K562 (cell line): ENCODE measurements around the gene SV2C. TPM values are rescaled to one million over a fixed set of nuclear protein-coding genes. Genes with fewer than 3 reads are reported as not detected.
A peak's percentile ranks its signal among the peaks of the same experiment; 100 is the strongest.

ENCODE experiments used
- CTCF ChIP-seq, 3 experiments: IDR thresholded peaks in 2 of 3; conservative IDR thresholded peaks in 1 of 3; 2 replicates each; pipeline ENCODE4 v1.5.1; 2011 to 2012; ENCODE audit warnings: low read length in 3 of 3, mild to moderate bottlenecking in 3 of 3, control low read depth in 2 of 3, improper control_type of control experiment in 1 of 3, inconsistent platforms in 1 of 3, low read depth in 1 of 3, mixed read lengths in 1 of 3, moderate library complexity in 1 of 3; ENCODE audit not compliant: insufficient read depth in 2 of 3
- HMG20A ChIP-seq: fragments of 450-650 bp; formaldehyde crosslinking; conservative IDR thresholded peaks from 2 replicates; pipeline ENCODE4 v1.4.0; 2020; ENCODE audit warnings: mild to moderate bottlenecking, mixed read lengths
- MYBL2 ChIP-seq, 2 experiments: fragments of 450-650 bp in 1 of 2; sonication (generic) in 1 of 2; formaldehyde crosslinking in 1 of 2; IDR thresholded peaks; 2 replicates each; pipeline versions ENCODE4 v1.6.1 to v1.8.1; 2017 to 2022; ENCODE audit warnings: borderline replicate concordance in 1 of 2, inconsistent platforms in 1 of 2, low read depth in 1 of 2, mild to moderate bottlenecking in 1 of 2, missing genetic modification reagents in 1 of 2, moderate library complexity in 1 of 2
- RAD21 ChIP-seq, 2 experiments: fragments of 250-450 bp in 1 of 2; fragments of 450-650 bp in 1 of 2; sonication (Bioruptor Pico) in 1 of 2; formaldehyde crosslinking in 1 of 2; IDR thresholded peaks in 1 of 2; conservative IDR thresholded peaks in 1 of 2; 2 replicates each; pipeline versions ENCODE4 v1.4.0 to v1.8.0; 2020 to 2022; ENCODE audit warnings: mild to moderate bottlenecking in 2 of 2, moderate library complexity in 1 of 2
- RBBP5 ChIP-seq: fragments of 200-600 bp; sonication (generic); IDR thresholded peaks from 2 replicates; pipeline ENCODE4 v1.6.1; 2012; ENCODE audit warnings: borderline replicate concordance, mild to moderate bottlenecking, low read length, control low read depth, inconsistent platforms; ENCODE audit not compliant: insufficient read depth, poor library complexity, severe bottlenecking
- RBM15 ChIP-seq: fragments of 200-400 bp; formaldehyde crosslinking; IDR thresholded peaks from 2 replicates; pipeline ENCODE4 v1.6.1; 2018; ENCODE audit warnings: mild to moderate bottlenecking, low read length, moderate library complexity; ENCODE audit not compliant: insufficient read depth
- SMAD4 ChIP-seq: fragments of 250-450 bp; sonication (Bioruptor Pico); conservative IDR thresholded peaks from 2 replicates; pipeline ENCODE4 v1.8.0; 2021; ENCODE audit warnings: inconsistent platforms, mild to moderate bottlenecking, moderate library complexity
- ZNF639 ChIP-seq, 2 experiments: fragments of 200-800 bp in 1 of 2; sonication (Bioruptor generic) in 1 of 2; sonication (generic) in 1 of 2; formaldehyde crosslinking in 1 of 2; IDR thresholded peaks in 1 of 2; conservative IDR thresholded peaks in 1 of 2; 2 replicates each; pipeline versions ENCODE4 v1.5.0 to v1.6.1; 2016 to 2020; ENCODE audit warnings: missing compliant biosample characterization in 1 of 2, missing genetic modification characterization in 1 of 2, missing genetic modification reagents in 1 of 2
- ZNF764 ChIP-seq: fragments of 250-450 bp; sonication (Bioruptor Pico); IDR thresholded peaks from 2 replicates; pipeline ENCODE4 v1.4.0; 2020; ENCODE audit warnings: low read depth, mild to moderate bottlenecking, moderate library complexity
- polyA plus RNA-seq, 8 experiments: library from polyadenylated mRNA; depleted of rRNA in 4 of 8; stranded (reverse) in 5 of 8; unstranded in 3 of 8; fragments of >200 nt; fragmentation: Nextera tagmentation in 2 of 8; fragmentation: Illumina TruSeq in 1 of 8; extraction: Ambion mirVana in 2 of 8; extraction: Trizol in 1 of 8; gene quantifications; 2 replicates each; pipeline versions ENCODE4 v1.2.1 to v1.2.3, GENCODE V29; 2011 to 2014; ENCODE audit warnings: inconsistent platforms in 1 of 8, missing spikeins in 1 of 8
- total RNA-seq, 7 experiments: library from RNA; depleted of rRNA in 6 of 7; stranded (reverse); fragments of >200 nt in 6 of 7; fragmentation: Illumina TruSeq in 2 of 7; extraction: Trizol in 2 of 7; gene quantifications; 2 replicates each; pipeline versions ENCODE4 v1.2.1 to v1.2.3, GENCODE V29; 2011 to 2021; ENCODE audit warnings: low replicate concordance in 1 of 7
- TF ChIP-seq, protein P1 (sequence below): fragments of 450-650 bp; IDR thresholded peaks from 2 replicates; pipeline ENCODE4 v1.6.1; 2016; ENCODE audit warnings: mild to moderate bottlenecking, moderate library complexity

The SV2C gene
- total and polyA plus RNA-seq, 9 of the 15 experiments (the other 6 are each of a cell fraction or from before 2014, with no cell fraction given) = 0.05 TPM; not detected in 8

DNA sequence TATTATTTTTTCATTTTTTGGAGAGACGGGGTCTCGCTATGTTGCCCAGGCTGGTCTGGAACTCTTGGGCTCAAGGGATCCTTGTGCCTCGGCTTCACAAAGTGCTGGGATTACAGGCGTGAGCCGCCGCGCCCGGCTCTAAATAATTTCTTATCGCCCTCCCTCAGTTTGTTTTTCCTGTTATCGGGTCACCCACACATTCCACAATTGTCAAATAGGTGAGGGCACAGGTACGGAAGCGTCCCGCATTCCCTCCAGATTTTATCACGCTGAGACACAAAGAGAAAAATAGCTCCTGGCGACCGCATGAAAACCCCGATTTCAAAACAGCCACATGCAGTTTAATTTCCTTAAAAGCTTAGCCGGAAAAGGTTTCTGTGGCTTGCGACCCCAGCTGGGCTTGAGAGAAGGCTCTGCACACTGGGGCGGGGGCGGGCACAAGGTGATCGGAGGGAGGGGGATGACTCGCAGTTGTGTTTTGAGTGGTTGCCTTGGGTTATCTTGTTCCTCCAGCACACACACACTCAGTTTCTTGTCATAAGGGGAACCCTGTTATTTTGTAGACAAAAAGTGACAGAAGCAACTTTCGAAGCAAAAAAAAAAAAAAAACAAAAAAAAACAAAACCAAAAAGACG, 319.2 kb downstream of the SV2C start (continued):
- TF ChIP-seq CTCF (IDR thresholded peaks at IDR 0.05 in 2 of 3, conservative IDR thresholded peaks at IDR 0.05 in 1 of 3; ENCODE audit: insufficient read depth in 2 of 3, low read depth in 1 of 3, low read length in 3 of 3) (peak in 2 of 3 experiments; percentile 12 to 25; a peak in 1 of 6 replicates), MYBL2 (IDR thresholded peaks at IDR 0.05; ENCODE audit: low read depth) (no peak), MYBL2 (CRISPR knock-in tag; IDR thresholded peaks at IDR 0.05; ENCODE audit: borderline replicate concordance) (no peak), RAD21 (CRISPR knock-in tag; conservative IDR thresholded peaks at IDR 0.05 in 1 of 2, IDR thresholded peaks at IDR 0.05 in 1 of 2) (no peak; a peak in 1 of 4 replicates), ZNF639 (CRISPR knock-in tag; conservative IDR thresholded peaks at IDR 0.05 in 1 of 2, IDR thresholded peaks at IDR 0.05 in 1 of 2) (no peak), HMG20A (CRISPR knock-in tag) (no peak), RBBP5 (no peak), SMAD4 (peak; percentile 46), ZNF764 (CRISPR knock-in tag) (no peak), RBM15 (no peak)
- TF ChIP-seq, protein P1, sequence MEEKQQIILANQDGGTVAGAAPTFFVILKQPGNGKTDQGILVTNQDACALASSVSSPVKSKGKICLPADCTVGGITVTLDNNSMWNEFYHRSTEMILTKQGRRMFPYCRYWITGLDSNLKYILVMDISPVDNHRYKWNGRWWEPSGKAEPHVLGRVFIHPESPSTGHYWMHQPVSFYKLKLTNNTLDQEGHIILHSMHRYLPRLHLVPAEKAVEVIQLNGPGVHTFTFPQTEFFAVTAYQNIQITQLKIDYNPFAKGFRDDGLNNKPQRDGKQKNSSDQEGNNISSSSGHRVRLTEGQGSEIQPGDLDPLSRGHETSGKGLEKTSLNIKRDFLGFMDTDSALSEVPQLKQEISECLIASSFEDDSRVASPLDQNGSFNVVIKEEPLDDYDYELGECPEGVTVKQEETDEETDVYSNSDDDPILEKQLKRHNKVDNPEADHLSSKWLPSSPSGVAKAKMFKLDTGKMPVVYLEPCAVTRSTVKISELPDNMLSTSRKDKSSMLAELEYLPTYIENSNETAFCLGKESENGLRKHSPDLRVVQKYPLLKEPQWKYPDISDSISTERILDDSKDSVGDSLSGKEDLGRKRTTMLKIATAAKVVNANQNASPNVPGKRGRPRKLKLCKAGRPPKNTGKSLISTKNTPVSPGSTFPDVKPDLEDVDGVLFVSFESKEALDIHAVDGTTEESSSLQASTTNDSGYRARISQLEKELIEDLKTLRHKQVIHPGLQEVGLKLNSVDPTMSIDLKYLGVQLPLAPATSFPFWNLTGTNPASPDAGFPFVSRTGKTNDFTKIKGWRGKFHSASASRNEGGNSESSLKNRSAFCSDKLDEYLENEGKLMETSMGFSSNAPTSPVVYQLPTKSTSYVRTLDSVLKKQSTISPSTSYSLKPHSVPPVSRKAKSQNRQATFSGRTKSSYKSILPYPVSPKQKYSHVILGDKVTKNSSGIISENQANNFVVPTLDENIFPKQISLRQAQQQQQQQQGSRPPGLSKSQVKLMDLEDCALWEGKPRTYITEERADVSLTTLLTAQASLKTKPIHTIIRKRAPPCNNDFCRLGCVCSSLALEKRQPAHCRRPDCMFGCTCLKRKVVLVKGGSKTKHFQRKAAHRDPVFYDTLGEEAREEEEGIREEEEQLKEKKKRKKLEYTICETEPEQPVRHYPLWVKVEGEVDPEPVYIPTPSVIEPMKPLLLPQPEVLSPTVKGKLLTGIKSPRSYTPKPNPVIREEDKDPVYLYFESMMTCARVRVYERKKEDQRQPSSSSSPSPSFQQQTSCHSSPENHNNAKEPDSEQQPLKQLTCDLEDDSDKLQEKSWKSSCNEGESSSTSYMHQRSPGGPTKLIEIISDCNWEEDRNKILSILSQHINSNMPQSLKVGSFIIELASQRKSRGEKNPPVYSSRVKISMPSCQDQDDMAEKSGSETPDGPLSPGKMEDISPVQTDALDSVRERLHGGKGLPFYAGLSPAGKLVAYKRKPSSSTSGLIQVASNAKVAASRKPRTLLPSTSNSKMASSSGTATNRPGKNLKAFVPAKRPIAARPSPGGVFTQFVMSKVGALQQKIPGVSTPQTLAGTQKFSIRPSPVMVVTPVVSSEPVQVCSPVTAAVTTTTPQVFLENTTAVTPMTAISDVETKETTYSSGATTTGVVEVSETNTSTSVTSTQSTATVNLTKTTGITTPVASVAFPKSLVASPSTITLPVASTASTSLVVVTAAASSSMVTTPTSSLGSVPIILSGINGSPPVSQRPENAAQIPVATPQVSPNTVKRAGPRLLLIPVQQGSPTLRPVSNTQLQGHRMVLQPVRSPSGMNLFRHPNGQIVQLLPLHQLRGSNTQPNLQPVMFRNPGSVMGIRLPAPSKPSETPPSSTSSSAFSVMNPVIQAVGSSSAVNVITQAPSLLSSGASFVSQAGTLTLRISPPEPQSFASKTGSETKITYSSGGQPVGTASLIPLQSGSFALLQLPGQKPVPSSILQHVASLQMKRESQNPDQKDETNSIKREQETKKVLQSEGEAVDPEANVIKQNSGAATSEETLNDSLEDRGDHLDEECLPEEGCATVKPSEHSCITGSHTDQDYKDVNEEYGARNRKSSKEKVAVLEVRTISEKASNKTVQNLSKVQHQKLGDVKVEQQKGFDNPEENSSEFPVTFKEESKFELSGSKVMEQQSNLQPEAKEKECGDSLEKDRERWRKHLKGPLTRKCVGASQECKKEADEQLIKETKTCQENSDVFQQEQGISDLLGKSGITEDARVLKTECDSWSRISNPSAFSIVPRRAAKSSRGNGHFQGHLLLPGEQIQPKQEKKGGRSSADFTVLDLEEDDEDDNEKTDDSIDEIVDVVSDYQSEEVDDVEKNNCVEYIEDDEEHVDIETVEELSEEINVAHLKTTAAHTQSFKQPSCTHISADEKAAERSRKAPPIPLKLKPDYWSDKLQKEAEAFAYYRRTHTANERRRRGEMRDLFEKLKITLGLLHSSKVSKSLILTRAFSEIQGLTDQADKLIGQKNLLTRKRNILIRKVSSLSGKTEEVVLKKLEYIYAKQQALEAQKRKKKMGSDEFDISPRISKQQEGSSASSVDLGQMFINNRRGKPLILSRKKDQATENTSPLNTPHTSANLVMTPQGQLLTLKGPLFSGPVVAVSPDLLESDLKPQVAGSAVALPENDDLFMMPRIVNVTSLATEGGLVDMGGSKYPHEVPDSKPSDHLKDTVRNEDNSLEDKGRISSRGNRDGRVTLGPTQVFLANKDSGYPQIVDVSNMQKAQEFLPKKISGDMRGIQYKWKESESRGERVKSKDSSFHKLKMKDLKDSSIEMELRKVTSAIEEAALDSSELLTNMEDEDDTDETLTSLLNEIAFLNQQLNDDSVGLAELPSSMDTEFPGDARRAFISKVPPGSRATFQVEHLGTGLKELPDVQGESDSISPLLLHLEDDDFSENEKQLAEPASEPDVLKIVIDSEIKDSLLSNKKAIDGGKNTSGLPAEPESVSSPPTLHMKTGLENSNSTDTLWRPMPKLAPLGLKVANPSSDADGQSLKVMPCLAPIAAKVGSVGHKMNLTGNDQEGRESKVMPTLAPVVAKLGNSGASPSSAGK = peak; percentile 26; the same call in 1 of the 2 replicates
